ENCODE measurements around the gene MBTD1.

DNA sequence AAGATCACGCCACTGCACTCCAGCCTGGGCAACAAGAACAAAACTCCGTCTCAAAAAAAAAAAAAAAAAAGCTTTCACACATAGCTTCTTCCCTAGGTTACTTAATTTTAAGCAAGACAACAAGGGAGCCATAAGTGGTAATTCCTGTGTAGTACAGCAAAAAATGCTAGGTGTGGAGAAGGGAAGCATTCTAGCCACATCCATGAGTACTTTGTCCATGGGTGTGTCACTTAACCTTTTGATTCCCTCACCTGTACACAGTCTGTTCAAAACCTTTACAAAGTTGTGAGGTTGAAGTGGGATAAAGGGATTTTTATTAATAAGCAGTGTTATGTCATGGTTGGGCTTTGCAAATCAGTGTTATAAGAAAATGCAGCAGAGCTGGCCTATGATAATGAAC lies 89.1 kb downstream of the MBTD1 start:
- TF ChIP-seq, protein P1, sequence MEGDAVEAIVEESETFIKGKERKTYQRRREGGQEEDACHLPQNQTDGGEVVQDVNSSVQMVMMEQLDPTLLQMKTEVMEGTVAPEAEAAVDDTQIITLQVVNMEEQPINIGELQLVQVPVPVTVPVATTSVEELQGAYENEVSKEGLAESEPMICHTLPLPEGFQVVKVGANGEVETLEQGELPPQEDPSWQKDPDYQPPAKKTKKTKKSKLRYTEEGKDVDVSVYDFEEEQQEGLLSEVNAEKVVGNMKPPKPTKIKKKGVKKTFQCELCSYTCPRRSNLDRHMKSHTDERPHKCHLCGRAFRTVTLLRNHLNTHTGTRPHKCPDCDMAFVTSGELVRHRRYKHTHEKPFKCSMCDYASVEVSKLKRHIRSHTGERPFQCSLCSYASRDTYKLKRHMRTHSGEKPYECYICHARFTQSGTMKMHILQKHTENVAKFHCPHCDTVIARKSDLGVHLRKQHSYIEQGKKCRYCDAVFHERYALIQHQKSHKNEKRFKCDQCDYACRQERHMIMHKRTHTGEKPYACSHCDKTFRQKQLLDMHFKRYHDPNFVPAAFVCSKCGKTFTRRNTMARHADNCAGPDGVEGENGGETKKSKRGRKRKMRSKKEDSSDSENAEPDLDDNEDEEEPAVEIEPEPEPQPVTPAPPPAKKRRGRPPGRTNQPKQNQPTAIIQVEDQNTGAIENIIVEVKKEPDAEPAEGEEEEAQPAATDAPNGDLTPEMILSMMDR (IDR thresholded peaks at IDR 0.05 in 2 of 3, conservative IDR thresholded peaks at IDR 0.05 in 1 of 3; ENCODE audit: insufficient read depth in 2 of 3, low read depth in 1 of 3, low read length in 3 of 3), result no peak
- TF ChIP-seq EP300 (IDR thresholded peaks at IDR 0.05; ENCODE audit: low read length) (no peak), ZKSCAN8 (CRISPR knock-in tag; IDR thresholded peaks at IDR 0.05) (no peak), SMAD4 (CRISPR knock-in tag; conservative IDR thresholded peaks at IDR 0.05) (no peak), SMC3 (conservative IDR thresholded peaks at IDR 0.05; ENCODE audit: insufficient read depth, low read depth, low read length) (no peak), YY1 (IDR thresholded peaks at IDR 0.05; ENCODE audit: borderline replicate concordance in 1 of 3, control insufficient read depth in 1 of 3, extremely low read depth in 1 of 3, insufficient read depth in 3 of 3, insufficient read length in 1 of 3, insufficient replicate concordance in 2 of 3, low read depth in 1 of 3, low read length in 2 of 3) (no peak), ZNF644 (tag; IDR thresholded peaks at IDR 0.05; ENCODE audit: low read depth) (no peak)
- TF ChIP-seq, protein P2, sequence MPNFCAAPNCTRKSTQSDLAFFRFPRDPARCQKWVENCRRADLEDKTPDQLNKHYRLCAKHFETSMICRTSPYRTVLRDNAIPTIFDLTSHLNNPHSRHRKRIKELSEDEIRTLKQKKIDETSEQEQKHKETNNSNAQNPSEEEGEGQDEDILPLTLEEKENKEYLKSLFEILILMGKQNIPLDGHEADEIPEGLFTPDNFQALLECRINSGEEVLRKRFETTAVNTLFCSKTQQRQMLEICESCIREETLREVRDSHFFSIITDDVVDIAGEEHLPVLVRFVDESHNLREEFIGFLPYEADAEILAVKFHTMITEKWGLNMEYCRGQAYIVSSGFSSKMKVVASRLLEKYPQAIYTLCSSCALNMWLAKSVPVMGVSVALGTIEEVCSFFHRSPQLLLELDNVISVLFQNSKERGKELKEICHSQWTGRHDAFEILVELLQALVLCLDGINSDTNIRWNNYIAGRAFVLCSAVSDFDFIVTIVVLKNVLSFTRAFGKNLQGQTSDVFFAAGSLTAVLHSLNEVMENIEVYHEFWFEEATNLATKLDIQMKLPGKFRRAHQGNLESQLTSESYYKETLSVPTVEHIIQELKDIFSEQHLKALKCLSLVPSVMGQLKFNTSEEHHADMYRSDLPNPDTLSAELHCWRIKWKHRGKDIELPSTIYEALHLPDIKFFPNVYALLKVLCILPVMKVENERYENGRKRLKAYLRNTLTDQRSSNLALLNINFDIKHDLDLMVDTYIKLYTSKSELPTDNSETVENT (CRISPR knock-in tag; IDR thresholded peaks at IDR 0.05), result no peak
- TF ChIP-seq, protein P3, sequence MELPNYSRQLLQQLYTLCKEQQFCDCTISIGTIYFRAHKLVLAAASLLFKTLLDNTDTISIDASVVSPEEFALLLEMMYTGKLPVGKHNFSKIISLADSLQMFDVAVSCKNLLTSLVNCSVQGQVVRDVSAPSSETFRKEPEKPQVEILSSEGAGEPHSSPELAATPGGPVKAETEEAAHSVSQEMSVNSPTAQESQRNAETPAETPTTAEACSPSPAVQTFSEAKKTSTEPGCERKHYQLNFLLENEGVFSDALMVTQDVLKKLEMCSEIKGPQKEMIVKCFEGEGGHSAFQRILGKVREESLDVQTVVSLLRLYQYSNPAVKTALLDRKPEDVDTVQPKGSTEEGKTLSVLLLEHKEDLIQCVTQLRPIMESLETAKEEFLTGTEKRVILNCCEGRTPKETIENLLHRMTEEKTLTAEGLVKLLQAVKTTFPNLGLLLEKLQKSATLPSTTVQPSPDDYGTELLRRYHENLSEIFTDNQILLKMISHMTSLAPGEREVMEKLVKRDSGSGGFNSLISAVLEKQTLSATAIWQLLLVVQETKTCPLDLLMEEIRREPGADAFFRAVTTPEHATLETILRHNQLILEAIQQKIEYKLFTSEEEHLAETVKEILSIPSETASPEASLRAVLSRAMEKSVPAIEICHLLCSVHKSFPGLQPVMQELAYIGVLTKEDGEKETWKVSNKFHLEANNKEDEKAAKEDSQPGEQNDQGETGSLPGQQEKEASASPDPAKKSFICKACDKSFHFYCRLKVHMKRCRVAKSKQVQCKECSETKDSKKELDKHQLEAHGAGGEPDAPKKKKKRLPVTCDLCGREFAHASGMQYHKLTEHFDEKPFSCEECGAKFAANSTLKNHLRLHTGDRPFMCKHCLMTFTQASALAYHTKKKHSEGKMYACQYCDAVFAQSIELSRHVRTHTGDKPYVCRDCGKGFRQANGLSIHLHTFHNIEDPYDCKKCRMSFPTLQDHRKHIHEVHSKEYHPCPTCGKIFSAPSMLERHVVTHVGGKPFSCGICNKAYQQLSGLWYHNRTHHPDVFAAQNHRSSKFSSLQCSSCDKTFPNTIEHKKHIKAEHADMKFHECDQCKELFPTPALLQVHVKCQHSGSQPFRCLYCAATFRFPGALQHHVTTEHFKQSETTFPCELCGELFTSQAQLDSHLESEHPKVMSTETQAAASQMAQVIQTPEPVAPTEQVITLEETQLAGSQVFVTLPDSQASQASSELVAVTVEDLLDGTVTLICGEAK (IDR thresholded peaks at IDR 0.05), result no peak
- TF ChIP-seq, protein P3 (CRISPR knock-in tag; IDR thresholded peaks at IDR 0.05), result no peak
- TF ChIP-seq, protein P4, sequence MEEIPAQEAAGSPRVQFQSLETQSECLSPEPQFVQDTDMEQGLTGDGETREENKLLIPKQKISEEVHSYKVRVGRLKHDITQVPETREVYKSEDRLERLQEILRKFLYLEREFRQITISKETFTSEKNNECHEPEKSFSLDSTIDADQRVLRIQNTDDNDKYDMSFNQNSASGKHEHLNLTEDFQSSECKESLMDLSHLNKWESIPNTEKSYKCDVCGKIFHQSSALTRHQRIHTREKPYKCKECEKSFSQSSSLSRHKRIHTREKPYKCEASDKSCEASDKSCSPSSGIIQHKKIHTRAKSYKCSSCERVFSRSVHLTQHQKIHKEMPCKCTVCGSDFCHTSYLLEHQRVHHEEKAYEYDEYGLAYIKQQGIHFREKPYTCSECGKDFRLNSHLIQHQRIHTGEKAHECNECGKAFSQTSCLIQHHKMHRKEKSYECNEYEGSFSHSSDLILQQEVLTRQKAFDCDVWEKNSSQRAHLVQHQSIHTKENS (CRISPR knock-in tag; IDR thresholded peaks at IDR 0.05), result no peak
- TF ChIP-seq, protein P5, sequence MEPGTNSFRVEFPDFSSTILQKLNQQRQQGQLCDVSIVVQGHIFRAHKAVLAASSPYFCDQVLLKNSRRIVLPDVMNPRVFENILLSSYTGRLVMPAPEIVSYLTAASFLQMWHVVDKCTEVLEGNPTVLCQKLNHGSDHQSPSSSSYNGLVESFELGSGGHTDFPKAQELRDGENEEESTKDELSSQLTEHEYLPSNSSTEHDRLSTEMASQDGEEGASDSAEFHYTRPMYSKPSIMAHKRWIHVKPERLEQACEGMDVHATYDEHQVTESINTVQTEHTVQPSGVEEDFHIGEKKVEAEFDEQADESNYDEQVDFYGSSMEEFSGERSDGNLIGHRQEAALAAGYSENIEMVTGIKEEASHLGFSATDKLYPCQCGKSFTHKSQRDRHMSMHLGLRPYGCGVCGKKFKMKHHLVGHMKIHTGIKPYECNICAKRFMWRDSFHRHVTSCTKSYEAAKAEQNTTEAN (CRISPR knock-in tag; IDR thresholded peaks at IDR 0.05), result no peak
- TF ChIP-seq, protein P6, sequence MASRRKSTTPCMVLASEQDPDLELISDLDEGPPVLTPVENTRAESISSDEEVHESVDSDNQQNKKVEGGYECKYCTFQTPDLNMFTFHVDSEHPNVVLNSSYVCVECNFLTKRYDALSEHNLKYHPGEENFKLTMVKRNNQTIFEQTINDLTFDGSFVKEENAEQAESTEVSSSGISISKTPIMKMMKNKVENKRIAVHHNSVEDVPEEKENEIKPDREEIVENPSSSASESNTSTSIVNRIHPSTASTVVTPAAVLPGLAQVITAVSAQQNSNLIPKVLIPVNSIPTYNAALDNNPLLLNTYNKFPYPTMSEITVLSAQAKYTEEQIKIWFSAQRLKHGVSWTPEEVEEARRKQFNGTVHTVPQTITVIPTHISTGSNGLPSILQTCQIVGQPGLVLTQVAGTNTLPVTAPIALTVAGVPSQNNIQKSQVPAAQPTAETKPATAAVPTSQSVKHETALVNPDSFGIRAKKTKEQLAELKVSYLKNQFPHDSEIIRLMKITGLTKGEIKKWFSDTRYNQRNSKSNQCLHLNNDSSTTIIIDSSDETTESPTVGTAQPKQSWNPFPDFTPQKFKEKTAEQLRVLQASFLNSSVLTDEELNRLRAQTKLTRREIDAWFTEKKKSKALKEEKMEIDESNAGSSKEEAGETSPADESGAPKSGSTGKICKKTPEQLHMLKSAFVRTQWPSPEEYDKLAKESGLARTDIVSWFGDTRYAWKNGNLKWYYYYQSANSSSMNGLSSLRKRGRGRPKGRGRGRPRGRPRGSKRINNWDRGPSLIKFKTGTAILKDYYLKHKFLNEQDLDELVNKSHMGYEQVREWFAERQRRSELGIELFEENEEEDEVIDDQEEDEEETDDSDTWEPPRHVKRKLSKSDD (conservative IDR thresholded peaks at IDR 0.05; ENCODE audit: low read length), result no peak
